ENCODE results near the gene CTXN2. TPM values are rescaled to one million over a fixed set of nuclear protein-coding genes. Genes with fewer than 3 reads are reported as not detected.

Gene CTXN2
- total and polyA plus RNA-seq, 10 of the 15 experiments (the other 5 are each of a cell fraction or from before 2014, with no cell fraction given) = 0.01 to 0.09 TPM; not detected in 8

DNA sequence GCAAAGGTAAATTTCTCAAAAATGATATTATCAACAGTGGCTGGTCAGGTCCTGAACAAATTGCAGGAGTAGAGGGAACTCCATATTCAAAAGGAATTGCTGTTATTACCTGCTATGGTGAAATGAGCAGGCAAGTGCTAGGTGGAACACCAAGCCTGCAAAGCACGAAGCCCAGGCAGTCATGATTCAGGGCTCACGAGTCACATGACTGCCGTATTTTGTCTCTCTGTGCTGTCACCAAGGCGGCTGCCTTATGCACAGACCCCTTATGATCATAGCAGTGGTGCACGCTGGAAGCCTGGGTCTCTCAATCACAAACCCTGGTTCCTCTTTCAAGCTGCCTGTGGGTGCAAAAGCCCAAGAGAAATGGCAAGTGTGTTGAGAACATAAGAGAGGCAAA, 39.0 kb downstream of the CTXN2 start (continued):
- TF ChIP-seq, protein P1, sequence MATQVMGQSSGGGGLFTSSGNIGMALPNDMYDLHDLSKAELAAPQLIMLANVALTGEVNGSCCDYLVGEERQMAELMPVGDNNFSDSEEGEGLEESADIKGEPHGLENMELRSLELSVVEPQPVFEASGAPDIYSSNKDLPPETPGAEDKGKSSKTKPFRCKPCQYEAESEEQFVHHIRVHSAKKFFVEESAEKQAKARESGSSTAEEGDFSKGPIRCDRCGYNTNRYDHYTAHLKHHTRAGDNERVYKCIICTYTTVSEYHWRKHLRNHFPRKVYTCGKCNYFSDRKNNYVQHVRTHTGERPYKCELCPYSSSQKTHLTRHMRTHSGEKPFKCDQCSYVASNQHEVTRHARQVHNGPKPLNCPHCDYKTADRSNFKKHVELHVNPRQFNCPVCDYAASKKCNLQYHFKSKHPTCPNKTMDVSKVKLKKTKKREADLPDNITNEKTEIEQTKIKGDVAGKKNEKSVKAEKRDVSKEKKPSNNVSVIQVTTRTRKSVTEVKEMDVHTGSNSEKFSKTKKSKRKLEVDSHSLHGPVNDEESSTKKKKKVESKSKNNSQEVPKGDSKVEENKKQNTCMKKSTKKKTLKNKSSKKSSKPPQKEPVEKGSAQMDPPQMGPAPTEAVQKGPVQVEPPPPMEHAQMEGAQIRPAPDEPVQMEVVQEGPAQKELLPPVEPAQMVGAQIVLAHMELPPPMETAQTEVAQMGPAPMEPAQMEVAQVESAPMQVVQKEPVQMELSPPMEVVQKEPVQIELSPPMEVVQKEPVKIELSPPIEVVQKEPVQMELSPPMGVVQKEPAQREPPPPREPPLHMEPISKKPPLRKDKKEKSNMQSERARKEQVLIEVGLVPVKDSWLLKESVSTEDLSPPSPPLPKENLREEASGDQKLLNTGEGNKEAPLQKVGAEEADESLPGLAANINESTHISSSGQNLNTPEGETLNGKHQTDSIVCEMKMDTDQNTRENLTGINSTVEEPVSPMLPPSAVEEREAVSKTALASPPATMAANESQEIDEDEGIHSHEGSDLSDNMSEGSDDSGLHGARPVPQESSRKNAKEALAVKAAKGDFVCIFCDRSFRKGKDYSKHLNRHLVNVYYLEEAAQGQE (IDR thresholded peaks at IDR 0.05; ENCODE audit: low read depth, low read length) = no peak
- TF ChIP-seq ZNF592 (IDR thresholded peaks at IDR 0.05) (no peak), ZNF24 (IDR thresholded peaks at IDR 0.05) (no peak), PML (IDR thresholded peaks at IDR 0.05; ENCODE audit: low read length) (no peak)

GRCh38 chr15:48233246-48233645, 41.8 kb downstream of the CTXN2 start:
- TF ChIP-seq, protein P2, sequence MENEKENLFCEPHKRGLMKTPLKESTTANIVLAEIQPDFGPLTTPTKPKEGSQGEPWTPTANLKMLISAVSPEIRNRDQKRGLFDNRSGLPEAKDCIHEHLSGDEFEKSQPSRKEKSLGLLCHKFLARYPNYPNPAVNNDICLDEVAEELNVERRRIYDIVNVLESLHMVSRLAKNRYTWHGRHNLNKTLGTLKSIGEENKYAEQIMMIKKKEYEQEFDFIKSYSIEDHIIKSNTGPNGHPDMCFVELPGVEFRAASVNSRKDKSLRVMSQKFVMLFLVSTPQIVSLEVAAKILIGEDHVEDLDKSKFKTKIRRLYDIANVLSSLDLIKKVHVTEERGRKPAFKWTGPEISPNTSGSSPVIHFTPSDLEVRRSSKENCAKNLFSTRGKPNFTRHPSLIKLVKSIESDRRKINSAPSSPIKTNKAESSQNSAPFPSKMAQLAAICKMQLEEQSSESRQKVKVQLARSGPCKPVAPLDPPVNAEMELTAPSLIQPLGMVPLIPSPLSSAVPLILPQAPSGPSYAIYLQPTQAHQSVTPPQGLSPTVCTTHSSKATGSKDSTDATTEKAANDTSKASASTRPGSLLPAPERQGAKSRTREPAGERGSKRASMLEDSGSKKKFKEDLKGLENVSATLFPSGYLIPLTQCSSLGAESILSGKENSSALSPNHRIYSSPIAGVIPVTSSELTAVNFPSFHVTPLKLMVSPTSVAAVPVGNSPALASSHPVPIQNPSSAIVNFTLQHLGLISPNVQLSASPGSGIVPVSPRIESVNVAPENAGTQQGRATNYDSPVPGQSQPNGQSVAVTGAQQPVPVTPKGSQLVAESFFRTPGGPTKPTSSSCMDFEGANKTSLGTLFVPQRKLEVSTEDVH (IDR thresholded peaks at IDR 0.05; ENCODE audit: low read depth, partially characterized antibody) = no peak
- TF ChIP-seq ZBTB4 (CRISPR knock-in tag; IDR thresholded peaks at IDR 0.05) (no peak), NR2F1 (conservative IDR thresholded peaks at IDR 0.05) (no peak), ZNF622 (IDR thresholded peaks at IDR 0.05) (no peak), YY1 (IDR thresholded peaks at IDR 0.05; ENCODE audit: low read depth, low read length) (no peak), POLR2AphosphoS2 (IDR thresholded peaks at IDR 0.05; ENCODE audit: low read depth, low read length) (no peak)
- peak; percentile 27 for FAIRE-seq
- ChIA-PET POLR2A (no interaction called here), RAD21 (ENCODE audit: unreplicated experiment) (no interaction called here), CTCF (no interaction called here), SMC1A (ENCODE audit: uncharacterized antibody, unreplicated experiment) (no interaction called here)
- Histone ChIP-seq H3K9me3 (replicated peaks; ENCODE audit: control insufficient read depth, insufficient read depth, low read length) (no peaks in the 10 kb centered on the region), H2AFZ (ENCODE audit: control insufficient read depth, low read depth, low read length) (no peak overlapping the region), H3K27ac (ENCODE audit: control insufficient read depth, insufficient read depth) (no peak overlapping the region), H4K20me1 (ENCODE audit: control insufficient read depth, insufficient read depth) (no peaks in the 10 kb centered on the region), H3K4me2 (ENCODE audit: control insufficient read depth, insufficient read depth) (no peak overlapping the region), H3K79me2 (ENCODE audit: control insufficient read depth, insufficient read depth, low read length) (no peaks in the 10 kb centered on the region), H3K4me1 (ENCODE audit: control insufficient read depth, insufficient read depth, low read length) (no peaks in the 10 kb centered on the region), H3K4me3 (no peak overlapping the region), H3K36me3 (ENCODE audit: control insufficient read depth in 2 of 2, insufficient read depth in 2 of 2, low read length in 1 of 2) (no peaks in the 10 kb centered on the region), H3K9ac (ENCODE audit: control insufficient read depth, insufficient read depth, low read length) (no peak overlapping the region), H3K27me3 (replicated peaks in 1 of 2; ENCODE audit: control insufficient read depth in 2 of 2, insufficient read depth in 2 of 2, low read length in 1 of 2) (no peaks in the 10 kb centered on the region)
- no peak for ATAC-seq
- intact Hi-C loops (cut with micrococcal nuclease; ENCODE audit: unreplicated experiment) (no loop called here), in situ Hi-C loops (cut with MboI) (no loop called here)
- DNase-seq (ENCODE audit: low read depth, low spot score) = no peak
- no TSS peak for BruUV-seq (replicated peaks)
